ENCODE results near the gene PTPN2.
"Not testable (repeated sequence)": the region's sequence is repeated elsewhere in the genome, so short reads cannot be mapped to it uniquely, and the experiment has no call there.

PTPN2 gene

DNA sequence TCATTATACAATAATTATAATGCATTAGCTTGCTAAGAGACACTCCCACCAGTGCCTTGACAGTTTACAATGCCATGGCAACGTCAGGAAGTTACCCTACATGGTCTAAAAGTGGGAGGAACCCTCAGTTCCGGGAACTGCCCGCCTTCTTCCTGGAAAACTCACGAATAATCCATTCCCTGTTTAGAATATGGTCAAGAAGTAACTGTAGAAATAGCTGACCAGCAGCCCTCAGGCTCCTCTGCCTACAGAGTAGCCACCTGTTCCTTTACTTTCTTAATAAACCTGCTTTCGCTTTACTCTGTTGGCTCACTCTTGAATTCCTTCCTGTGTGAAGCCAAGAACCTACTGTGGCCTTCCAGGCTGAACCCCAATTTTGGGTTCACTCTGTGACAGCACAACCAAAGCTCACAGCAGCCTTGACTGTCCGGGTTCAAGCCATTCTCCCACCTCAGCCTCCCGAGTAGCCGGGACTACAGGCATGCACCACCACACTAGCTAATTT, 20.0 kb upstream of the PTPN2 start:
- Histone ChIP-seq H4K20me1 (ENCODE audit: insufficient read depth, low read length) (no peaks in the 10 kb centered on the region), H3K27ac (ENCODE audit: low read length) (peak overlapping the region; percentile 60), H3K9ac (ENCODE audit: low read depth, low read length) (no peak overlapping the region; the same call in 1 of the 2 replicates), H2AFZ (ENCODE audit: low read depth, low read length) (peak overlapping the region; percentile 62), H3K79me2 (ENCODE audit: insufficient read depth, low read length) (no peaks in the 10 kb centered on the region), H3K27me3 (ENCODE audit: insufficient read depth, low read length, poor library complexity) (no peaks in the 10 kb centered on the region), H3K4me3 (ENCODE audit: low read depth in 1 of 2, low read length in 2 of 2) (no peak overlapping the region), H3K4me1 (ENCODE audit: insufficient read depth, low read length) (peaks cover 10% of the 10 kb centered on the region), H3K4me2 (ENCODE audit: insufficient read depth, low read length) (peak overlapping the region; percentile 23; the same call in 1 of the 2 replicates), H3K9me3 (ENCODE audit: insufficient read depth, low read length, severe bottlenecking) (no peaks in the 10 kb centered on the region), H3K36me3 (ENCODE audit: insufficient read depth, low read length) (no peaks in the 10 kb centered on the region)
- peak; percentile 83 for ATAC-seq (ENCODE audit: insufficient read depth, low read depth)
- TF ChIP-seq EZH2 (IDR thresholded peaks at IDR 0.05; ENCODE audit: borderline replicate concordance, low read depth, low read length, severe bottlenecking) = no peak
- DNase-seq = peak; percentile 82

DNA sequence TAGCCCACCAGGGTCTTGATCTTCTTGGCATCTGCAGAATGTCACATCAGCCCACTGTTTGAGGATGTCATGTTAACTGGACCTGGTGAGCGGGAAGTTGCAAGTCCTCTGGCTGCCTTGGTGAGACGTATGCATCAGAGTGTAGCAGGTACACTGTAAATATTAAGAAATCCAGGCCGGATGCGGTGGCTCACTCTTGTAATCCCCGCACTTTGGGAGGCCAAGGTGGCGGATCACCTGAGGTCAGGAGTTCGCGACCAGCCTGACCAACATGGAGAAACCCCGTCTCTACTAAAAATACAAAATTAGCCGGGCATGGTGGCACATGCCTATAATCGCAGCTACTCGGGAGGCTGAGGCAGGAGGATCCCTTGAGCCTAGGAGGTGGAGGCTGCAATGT, 17.2 kb upstream of the PTPN2 start:
- H3K36me3 ChIP-seq (ENCODE audit: insufficient read depth, low read length); DNase-seq; H3K4me3 ChIP-seq (ENCODE audit: low read depth in 1 of 2, low read length in 2 of 2); H2AFZ ChIP-seq (ENCODE audit: low read depth, low read length); H4K20me1 ChIP-seq (ENCODE audit: insufficient read depth, low read length); H3K79me2 ChIP-seq (ENCODE audit: insufficient read depth, low read length); H3K27me3 ChIP-seq (ENCODE audit: insufficient read depth, low read length, poor library complexity); H3K9me3 ChIP-seq (ENCODE audit: insufficient read depth, low read length, severe bottlenecking); H3K9ac ChIP-seq (ENCODE audit: low read depth, low read length); ATAC-seq (ENCODE audit: insufficient read depth, low read depth); H3K27ac ChIP-seq (ENCODE audit: low read length); H3K4me2 ChIP-seq (ENCODE audit: insufficient read depth, low read length): not testable (repeated sequence)
- peaks cover 10% of the 10 kb centered on the region for H3K4me1 ChIP-seq (ENCODE audit: insufficient read depth, low read length)

GRCh38 chr18:12896784-12897333, 12.8 kb upstream of the PTPN2 start:
- H3K4me3 ChIP-seq (ENCODE audit: low read depth in 1 of 2, low read length in 2 of 2); H3K27me3 ChIP-seq (ENCODE audit: insufficient read depth, low read length, poor library complexity); H3K4me1 ChIP-seq (ENCODE audit: insufficient read depth, low read length); H3K9me3 ChIP-seq (ENCODE audit: insufficient read depth, low read length, severe bottlenecking); ATAC-seq (ENCODE audit: insufficient read depth, low read depth); H3K9ac ChIP-seq (ENCODE audit: low read depth, low read length); H4K20me1 ChIP-seq (ENCODE audit: insufficient read depth, low read length); H3K36me3 ChIP-seq (ENCODE audit: insufficient read depth, low read length); H3K27ac ChIP-seq (ENCODE audit: low read length); H2AFZ ChIP-seq (ENCODE audit: low read depth, low read length); DNase-seq; H3K4me2 ChIP-seq (ENCODE audit: insufficient read depth, low read length); H3K79me2 ChIP-seq (ENCODE audit: insufficient read depth, low read length): not testable (repeated sequence)

GRCh38 chr18:12895626-12896025, 11.6 kb upstream of the PTPN2 start:
- no peak overlapping the region for H3K9ac ChIP-seq (ENCODE audit: low read depth, low read length)
- H2AFZ ChIP-seq (ENCODE audit: low read depth, low read length) = no peak overlapping the region
- no peak overlapping the region for H3K27ac ChIP-seq (ENCODE audit: low read length)
- TF ChIP-seq EZH2 (IDR thresholded peaks at IDR 0.05; ENCODE audit: borderline replicate concordance, low read depth, low read length, severe bottlenecking) (no peak), CTCF (IDR thresholded peaks at IDR 0.05; ENCODE audit: borderline replicate concordance, extremely low read depth, low read length, poor library complexity, severe bottlenecking) (no peak)
- no peaks in the 10 kb centered on the region for H3K36me3 ChIP-seq (ENCODE audit: insufficient read depth, low read length)
- no peaks in the 10 kb centered on the region for H3K79me2 ChIP-seq (ENCODE audit: insufficient read depth, low read length)
- 0 out of 2 replicates have a peak, but pooled peaks cover 5% of the 10 kb centered on the region for H3K4me1 ChIP-seq (ENCODE audit: insufficient read depth, low read length)
- no peaks in the 10 kb centered on the region for H3K9me3 ChIP-seq (ENCODE audit: insufficient read depth, low read length, severe bottlenecking)
- no peaks in the 10 kb centered on the region for H4K20me1 ChIP-seq (ENCODE audit: insufficient read depth, low read length)
- DNase-seq (no peak), ATAC-seq (ENCODE audit: insufficient read depth, low read depth) (no peak)
- no peaks in the 10 kb centered on the region for H3K27me3 ChIP-seq (ENCODE audit: insufficient read depth, low read length, poor library complexity)
- H3K4me2 ChIP-seq (ENCODE audit: insufficient read depth, low read length) = no peak overlapping the region
- H3K4me3 ChIP-seq (ENCODE audit: low read depth in 1 of 2, low read length in 2 of 2) = no peak overlapping the region

GRCh38 chr18:12895014-12895413, 11.0 kb upstream of the PTPN2 start:
- no peaks in the 10 kb centered on the region for H3K36me3 ChIP-seq (ENCODE audit: insufficient read depth, low read length)
- H3K9ac ChIP-seq (ENCODE audit: low read depth, low read length) = no peak overlapping the region
- no peaks in the 10 kb centered on the region for H4K20me1 ChIP-seq (ENCODE audit: insufficient read depth, low read length)
- DNase-seq = no peak
- no peak overlapping the region for H2AFZ ChIP-seq (ENCODE audit: low read depth, low read length)
- ATAC-seq (ENCODE audit: insufficient read depth, low read depth) = no peak
- H3K27ac ChIP-seq (ENCODE audit: low read length) = no peak overlapping the region
- H3K4me1 ChIP-seq (ENCODE audit: insufficient read depth, low read length) = 0 out of 2 replicates have a peak, but pooled peaks cover 5% of the 10 kb centered on the region
- H3K4me2 ChIP-seq (ENCODE audit: insufficient read depth, low read length) = no peak overlapping the region
- H3K9me3 ChIP-seq (ENCODE audit: insufficient read depth, low read length, severe bottlenecking) = no peaks in the 10 kb centered on the region
- no peak overlapping the region for H3K4me3 ChIP-seq (ENCODE audit: low read depth in 1 of 2, low read length in 2 of 2)
- TF ChIP-seq CTCF (IDR thresholded peaks at IDR 0.05; ENCODE audit: borderline replicate concordance, extremely low read depth, low read length, poor library complexity, severe bottlenecking) = no peak
- no peak for TF ChIP-seq EZH2 (IDR thresholded peaks at IDR 0.05; ENCODE audit: borderline replicate concordance, low read depth, low read length, severe bottlenecking)
- no peaks in the 10 kb centered on the region for H3K27me3 ChIP-seq (ENCODE audit: insufficient read depth, low read length, poor library complexity)
- H3K79me2 ChIP-seq (ENCODE audit: insufficient read depth, low read length) = no peaks in the 10 kb centered on the region
